ENCODE results near the gene NDUFA8.

- no peak for TF ChIP-seq EZH2phosphoT487 (IDR thresholded peaks at IDR 0.05; ENCODE audit: insufficient read depth, low read depth)
- no peak for TF ChIP-seq EZH2 (IDR thresholded peaks at IDR 0.05; ENCODE audit: insufficient read depth, poor library complexity, severe bottlenecking)
Measured at GRCh38 chr9:122151267-122151828, 8.2 kb downstream of the NDUFA8 start.

All from GM23248 (cell line).